Measurements from ENCODE around the gene DTNB. TPM values are rescaled to one million over a fixed set of nuclear protein-coding genes. Genes with fewer than 3 reads are reported as not detected.

Gene DTNB
- total and polyA plus RNA-seq, 2 donors (not counting 3 experiments of a cell fraction or from before 2014, with no cell fraction given): 11.5 to 17.0 TPM

- no peak overlapping the region for H3K4me2 ChIP-seq (ENCODE audit: insufficient read depth, low read length)
- H3K27ac ChIP-seq (ENCODE audit: insufficient read depth, low read depth, low read length): no peak overlapping the region
- no peak overlapping the region for H3K9ac ChIP-seq (replicated peaks; ENCODE audit: extremely low read depth, insufficient read depth, low read length)
- H3K36me3 ChIP-seq (ENCODE audit: control insufficient read depth in 2 of 2, extremely low read depth in 1 of 2, insufficient read depth in 2 of 2, low read length in 2 of 2): no peaks in the 10 kb centered on the region
- H4K20me1 ChIP-seq (replicated peaks; ENCODE audit: control insufficient read depth, extremely low read depth, insufficient read depth, low read length): no peaks in the 10 kb centered on the region
- intact Hi-C loops (cut with micrococcal nuclease) (no loop called here), dilution Hi-C loops (cut with MboI; ENCODE audit: extremely low pct_ligation_motif_present, low sequenced_read_pairs) (no loop called here)
- no peaks in the 10 kb centered on the region for H3K27me3 ChIP-seq (ENCODE audit: control insufficient read depth in 2 of 2, insufficient read depth in 2 of 2, low read length in 2 of 2)
- POLR2A ChIA-PET: no interaction called here
- H3K79me2 ChIP-seq (ENCODE audit: control insufficient read depth, insufficient read depth, low read length): no peaks in the 10 kb centered on the region
- no peak for TF ChIP-seq FOS (IDR thresholded peaks at IDR 0.05; ENCODE audit: borderline replicate concordance, insufficient read depth, low read length)
- H3K4me1 ChIP-seq (ENCODE audit: control insufficient read depth, extremely low read depth, insufficient read depth, low read length): no peaks in the 10 kb centered on the region
- no peak overlapping the region for H3K4me3 ChIP-seq (replicated peaks in 1 of 3; ENCODE audit: insufficient read depth in 1 of 3, low read depth in 1 of 3, low read length in 3 of 3)
- no peaks in the 10 kb centered on the region for H3K9me3 ChIP-seq (replicated peaks; ENCODE audit: control insufficient read depth, insufficient read depth, low read length)
- BruUV-seq (replicated peaks): no TSS peak
- no peaks in the 10 kb centered on the region for H3K9me1 ChIP-seq (replicated peaks; ENCODE audit: control insufficient read depth, extremely low read depth, insufficient read depth, low read length)
- FAIRE-seq (no peak), DNase-seq (ENCODE audit: low read depth, low spot score) (no peak)
- CTCF ChIA-PET: interaction anchor here (1.0 kb wide), 1 partner anchor 36 kb away, joined by 3 read pairs; no protein-coding TSS in a partner anchor
- H2AFZ ChIP-seq (ENCODE audit: low read depth, low read length): no peak overlapping the region
Observed at GRCh38 chr2:25397777-25398176, 275.6 kb downstream of the DTNB start.

- FAIRE-seq (no peak), DNase-seq (ENCODE audit: low read depth, low spot score) (no peak)
- Histone ChIP-seq H3K36me3 (ENCODE audit: control insufficient read depth in 2 of 2, extremely low read depth in 1 of 2, insufficient read depth in 2 of 2, low read length in 2 of 2) (no peaks in the 10 kb centered on the region), H3K79me2 (ENCODE audit: control insufficient read depth, insufficient read depth, low read length) (no peaks in the 10 kb centered on the region), H4K20me1 (replicated peaks; ENCODE audit: control insufficient read depth, extremely low read depth, insufficient read depth, low read length) (no peaks in the 10 kb centered on the region), H3K9me1 (replicated peaks; ENCODE audit: control insufficient read depth, extremely low read depth, insufficient read depth, low read length) (no peaks in the 10 kb centered on the region), H3K4me1 (ENCODE audit: control insufficient read depth, extremely low read depth, insufficient read depth, low read length) (no peaks in the 10 kb centered on the region), H3K9me3 (replicated peaks; ENCODE audit: control insufficient read depth, insufficient read depth, low read length) (no peaks in the 10 kb centered on the region), H3K27ac (ENCODE audit: insufficient read depth, low read depth, low read length) (no peak overlapping the region), H2AFZ (ENCODE audit: low read depth, low read length) (no peak overlapping the region), H3K4me3 (replicated peaks in 1 of 3; ENCODE audit: insufficient read depth in 1 of 3, low read depth in 1 of 3, low read length in 3 of 3) (no peak overlapping the region), H3K27me3 (ENCODE audit: control insufficient read depth in 2 of 2, insufficient read depth in 2 of 2, low read length in 2 of 2) (no peaks in the 10 kb centered on the region), H3K9ac (replicated peaks; ENCODE audit: extremely low read depth, insufficient read depth, low read length) (no peak overlapping the region), H3K4me2 (ENCODE audit: insufficient read depth, low read length) (no peak overlapping the region)
- dilution Hi-C loops (cut with MboI; ENCODE audit: extremely low pct_ligation_motif_present, low sequenced_read_pairs) (no loop called here), intact Hi-C loops (cut with micrococcal nuclease) (no loop called here)
- ChIA-PET CTCF (interaction anchor here (1.1 kb wide), 1 partner anchor 27 kb away, joined by 4 read pairs; no protein-coding TSS in a partner anchor), POLR2A (no interaction called here)
- BruUV-seq (replicated peaks): no TSS peak
- TF ChIP-seq EZH2 (IDR thresholded peaks at IDR 0.05; ENCODE audit: borderline replicate concordance, low read depth, low read length, severe bottlenecking) (no peak), JUN (IDR thresholded peaks at IDR 0.05; ENCODE audit: borderline replicate concordance, insufficient read depth, insufficient read length, low read depth) (no peak), MAX (IDR thresholded peaks at IDR 0.05; ENCODE audit: insufficient read depth, insufficient read length) (no peak), POLR2AphosphoS5 (IDR thresholded peaks at IDR 0.05; ENCODE audit: insufficient read depth, low read depth, low read length) (no peak), MYC (IDR thresholded peaks at IDR 0.05; ENCODE audit: low read depth, low read length) (no peak), GATA2 (IDR thresholded peaks at IDR 0.05; ENCODE audit: insufficient read depth, insufficient read length, low read depth, low read length) (no peak), POLR2A (IDR thresholded peaks at IDR 0.05; ENCODE audit: low read depth, low read length) (no peak), CTCF (IDR thresholded peaks at IDR 0.05; ENCODE audit: extremely low read depth in 1 of 2, insufficient read depth in 1 of 2, low read depth in 1 of 2, low read length in 2 of 2) (no peak), FOS (IDR thresholded peaks at IDR 0.05; ENCODE audit: borderline replicate concordance, insufficient read depth, low read length) (no peak)
Observed at GRCh38 chr2:25389161-25389560, 284.2 kb downstream of the DTNB start.
